Naive B cell (primary cell): Measurements from ENCODE around the gene RALGPS1. TPM values are rescaled to one million over a fixed set of nuclear protein-coding genes. Genes with fewer than 3 reads are reported as not detected.

ENCODE experiments used
- ATAC-seq, 2 donors: fragments of 150-1000 bp; cut with Tn5 transposase; 2 replicates each; pipeline ENCODE4 v1.10.0; 2021; ENCODE audit warnings: low read depth in 2 of 2, mild to moderate bottlenecking in 2 of 2, moderate library complexity in 2 of 2
- DNase-seq: peaks from one replicate; pipeline ENCODE4 v3.0.0; 2022
- H3K27ac Mint-ChIP-seq, 6 donors: one replicate each; pipeline ENCODE4 v1.8.0; 2020 to 2022; ENCODE audit warnings: mild to moderate bottlenecking in 6 of 6, mixed read lengths in 6 of 6, moderate library complexity in 5 of 6, inconsistent platforms in 2 of 6
- H3K27me3 Mint-ChIP-seq, 3 donors: one replicate each; pipeline ENCODE4 v1.8.0; 2021 to 2022; ENCODE audit warnings: mixed read lengths in 3 of 3, mild to moderate bottlenecking in 1 of 3
- H3K36me3 Mint-ChIP-seq, 2 donors: one replicate each; pipeline ENCODE4 v1.8.0; 2020 to 2022; ENCODE audit warnings: mixed read lengths in 2 of 2, inconsistent platforms in 1 of 2, mild to moderate bottlenecking in 1 of 2
- H3K4me1 Mint-ChIP-seq, 3 donors: one replicate each; pipeline ENCODE4 v1.8.0; 2020 to 2022; ENCODE audit warnings: mixed read lengths in 3 of 3, inconsistent platforms in 1 of 3, mild to moderate bottlenecking in 1 of 3, moderate library complexity in 1 of 3
- H3K4me3 Mint-ChIP-seq, 8 donors: one replicate each; pipeline ENCODE4 v1.8.0; 2020 to 2022; ENCODE audit warnings: mild to moderate bottlenecking in 8 of 8, mixed read lengths in 8 of 8, moderate library complexity in 8 of 8, inconsistent platforms in 2 of 8
- H3K9me3 Mint-ChIP-seq, 7 donors: one replicate each; pipeline ENCODE4 v1.8.0; 2020 to 2022; ENCODE audit warnings: mixed read lengths in 7 of 7, mild to moderate bottlenecking in 5 of 7, inconsistent platforms in 2 of 7, moderate library complexity in 1 of 7
- polyA plus RNA-seq, 6 donors: library from polyadenylated mRNA; unstranded; fragments of 300-500 nt; fragmentation: Illumina TruSeq; gene quantifications; one replicate each; pipeline ENCODE4 v1.2.3, GENCODE V29; 2021; ENCODE audit warnings: low read depth in 6 of 6

RALGPS1 gene
- polyA plus RNA-seq, 6 donors from 2014 or later: 3.0 to 7.9 (median 5.4) TPM

GRCh38 chr9:127066060-127066850 lies 151.7 kb downstream of the RALGPS1 start:
- no peak overlapping the region for H3K4me3 Mint-ChIP-seq
- H3K9me3 Mint-ChIP-seq: peaks cover 0 to 3% (median 0%) of the 10 kb centered on the region in 7 donors
- ATAC-seq (no peak), DNase-seq (no peak)
- no peak overlapping the region for H3K27ac Mint-ChIP-seq
- no peaks in the 10 kb centered on the region for H3K4me1 Mint-ChIP-seq
- H3K36me3 Mint-ChIP-seq: peaks cover 11 to 20% of the 10 kb centered on the region in 2 donors
- H3K27me3 Mint-ChIP-seq: no peaks in the 10 kb centered on the region

GRCh38 chr9:127066851-127067136 lies 152.2 kb downstream of the RALGPS1 start:
- H3K4me3 Mint-ChIP-seq: no peak overlapping the region
- H3K36me3 Mint-ChIP-seq: peaks cover 16 to 20% of the 10 kb centered on the region in 2 donors
- ATAC-seq (no peak), DNase-seq (no peak)
- no peak overlapping the region for H3K27ac Mint-ChIP-seq
- H3K4me1 Mint-ChIP-seq: no peaks in the 10 kb centered on the region
- H3K27me3 Mint-ChIP-seq: no peaks in the 10 kb centered on the region
- H3K9me3 Mint-ChIP-seq: peaks cover 0 to 8% (median 1%) of the 10 kb centered on the region in 7 donors

- no peaks in the 10 kb centered on the region for H3K27me3 Mint-ChIP-seq
- no peak for ATAC-seq
- peaks cover 0 to 16% (median 5%) of the 10 kb centered on the region in 7 donors for H3K9me3 Mint-ChIP-seq
- H3K36me3 Mint-ChIP-seq: peaks cover 22 to 27% of the 10 kb centered on the region in 2 donors
- H3K4me3 Mint-ChIP-seq: no peak overlapping the region
- H3K4me1 Mint-ChIP-seq: no peaks in the 10 kb centered on the region
- DNase-seq: no peak
- H3K27ac Mint-ChIP-seq: no peak overlapping the region
Observed at GRCh38 chr9:127067603-127068220, 153.1 kb downstream of the RALGPS1 start.

- H3K36me3 Mint-ChIP-seq: peaks cover 23 to 50% of the 10 kb centered on the region in 2 donors
- no peak overlapping the region for H3K4me3 Mint-ChIP-seq
- H3K27ac Mint-ChIP-seq: peak overlapping the region in 1 of 6 donors; percentile 33
- no peaks in the 10 kb centered on the region for H3K4me1 Mint-ChIP-seq
- ATAC-seq (no peak), DNase-seq (no peak)
- no peaks in the 10 kb centered on the region for H3K27me3 Mint-ChIP-seq
- H3K9me3 Mint-ChIP-seq: peaks cover 0 to 16% (median 5%) of the 10 kb centered on the region in 7 donors
Observed at GRCh38 chr9:127074561-127075548, 160.3 kb downstream of the RALGPS1 start.

- Mint-ChIP-seq H3K9me3 (peaks cover 0 to 16% (median 5%) of the 10 kb centered on the region in 7 donors), H3K27ac (no peak overlapping the region), H3K27me3 (no peaks in the 10 kb centered on the region), H3K36me3 (peaks cover 23 to 48% of the 10 kb centered on the region in 2 donors), H3K4me3 (no peak overlapping the region), H3K4me1 (no peaks in the 10 kb centered on the region)
- ATAC-seq (no peak), DNase-seq (no peak)
Observed at GRCh38 chr9:127075624-127076372, 161.2 kb downstream of the RALGPS1 start.

- peak overlapping the region in 2 of 6 donors; percentile 19 to 32 for H3K27ac Mint-ChIP-seq
Observed at GRCh38 chr9:127076860-127077643, 162.5 kb downstream of the RALGPS1 start.

GRCh38 chr9:127077644-127077946 lies 163.0 kb downstream of the RALGPS1 start:
- H3K36me3 Mint-ChIP-seq: peaks cover 16 to 33% of the 10 kb centered on the region in 2 donors
- peaks cover 0 to 2% (median 0%) of the 10 kb centered on the region in 7 donors for H3K9me3 Mint-ChIP-seq
- H3K4me3 Mint-ChIP-seq: no peak overlapping the region
- no peak for DNase-seq
- H3K27me3 Mint-ChIP-seq: no peaks in the 10 kb centered on the region
- ATAC-seq: no peak
- H3K4me1 Mint-ChIP-seq: peaks cover 0 to 5% (median 0%) of the 10 kb centered on the region in 3 donors
- H3K27ac Mint-ChIP-seq: no peak overlapping the region

More at GRCh38 chr9:127076860-127077643, 162.5 kb downstream of the RALGPS1 start:
- peaks cover 20 to 37% of the 10 kb centered on the region in 2 donors for H3K36me3 Mint-ChIP-seq
- peak overlapping the region in 2 of 8 donors; percentile 64 to 71 for H3K4me3 Mint-ChIP-seq
- H3K27me3 Mint-ChIP-seq: no peaks in the 10 kb centered on the region
- peaks cover 0 to 6% (median 2%) of the 10 kb centered on the region in 7 donors for H3K9me3 Mint-ChIP-seq
- DNase-seq (no peak), ATAC-seq (no peak)
- H3K4me1 Mint-ChIP-seq: peaks cover 0 to 4% (median 0%) of the 10 kb centered on the region in 3 donors

- H3K27me3 Mint-ChIP-seq: no peaks in the 10 kb centered on the region
- no peak overlapping the region for H3K4me3 Mint-ChIP-seq
- ATAC-seq (no peak), DNase-seq (no peak)
- H3K27ac Mint-ChIP-seq: no peak overlapping the region
- no peaks in the 10 kb centered on the region for H3K9me3 Mint-ChIP-seq
- peaks cover 0 to 7% (median 2%) of the 10 kb centered on the region in 3 donors for H3K4me1 Mint-ChIP-seq
- peaks cover 16 to 29% of the 10 kb centered on the region in 2 donors for H3K36me3 Mint-ChIP-seq
Observed at GRCh38 chr9:127078336-127078735, 163.8 kb downstream of the RALGPS1 start.

GRCh38 chr9:127078988-127079387 lies 164.4 kb downstream of the RALGPS1 start:
- Mint-ChIP-seq H3K27me3 (no peaks in the 10 kb centered on the region), H3K9me3 (no peaks in the 10 kb centered on the region), H3K36me3 (peaks cover 16 to 29% of the 10 kb centered on the region in 2 donors), H3K27ac (peak overlapping the region in 1 of 6 donors; percentile 44), H3K4me1 (peaks cover 0 to 7% (median 2%) of the 10 kb centered on the region in 3 donors), H3K4me3 (no peak overlapping the region)
- no peak for DNase-seq
- no peak for ATAC-seq

- DNase-seq: no peak
- H3K36me3 Mint-ChIP-seq: peaks cover 16 to 29% of the 10 kb centered on the region in 2 donors
- H3K27ac Mint-ChIP-seq: peak overlapping the region in 1 of 6 donors; percentile 44
- no peak for ATAC-seq
- peaks cover 0 to 7% (median 2%) of the 10 kb centered on the region in 3 donors for H3K4me1 Mint-ChIP-seq
- H3K4me3 Mint-ChIP-seq: no peak overlapping the region
- no peaks in the 10 kb centered on the region for H3K9me3 Mint-ChIP-seq
- no peaks in the 10 kb centered on the region for H3K27me3 Mint-ChIP-seq
Observed at GRCh38 chr9:127079446-127080140, 165.0 kb downstream of the RALGPS1 start.

- ATAC-seq (no peak), DNase-seq (no peak)
- H3K4me1 Mint-ChIP-seq: peaks cover 0 to 7% (median 2%) of the 10 kb centered on the region in 3 donors
- peak overlapping the region in 1 of 8 donors; percentile 1 for H3K4me3 Mint-ChIP-seq
- peaks cover 16 to 23% of the 10 kb centered on the region in 2 donors for H3K36me3 Mint-ChIP-seq
- H3K27ac Mint-ChIP-seq: no peak overlapping the region
- no peaks in the 10 kb centered on the region for H3K9me3 Mint-ChIP-seq
- no peaks in the 10 kb centered on the region for H3K27me3 Mint-ChIP-seq
Observed at GRCh38 chr9:127081250-127082185, 166.9 kb downstream of the RALGPS1 start.
